ENCODE data around the gene MTARC2.

Gene MTARC2

DNA sequence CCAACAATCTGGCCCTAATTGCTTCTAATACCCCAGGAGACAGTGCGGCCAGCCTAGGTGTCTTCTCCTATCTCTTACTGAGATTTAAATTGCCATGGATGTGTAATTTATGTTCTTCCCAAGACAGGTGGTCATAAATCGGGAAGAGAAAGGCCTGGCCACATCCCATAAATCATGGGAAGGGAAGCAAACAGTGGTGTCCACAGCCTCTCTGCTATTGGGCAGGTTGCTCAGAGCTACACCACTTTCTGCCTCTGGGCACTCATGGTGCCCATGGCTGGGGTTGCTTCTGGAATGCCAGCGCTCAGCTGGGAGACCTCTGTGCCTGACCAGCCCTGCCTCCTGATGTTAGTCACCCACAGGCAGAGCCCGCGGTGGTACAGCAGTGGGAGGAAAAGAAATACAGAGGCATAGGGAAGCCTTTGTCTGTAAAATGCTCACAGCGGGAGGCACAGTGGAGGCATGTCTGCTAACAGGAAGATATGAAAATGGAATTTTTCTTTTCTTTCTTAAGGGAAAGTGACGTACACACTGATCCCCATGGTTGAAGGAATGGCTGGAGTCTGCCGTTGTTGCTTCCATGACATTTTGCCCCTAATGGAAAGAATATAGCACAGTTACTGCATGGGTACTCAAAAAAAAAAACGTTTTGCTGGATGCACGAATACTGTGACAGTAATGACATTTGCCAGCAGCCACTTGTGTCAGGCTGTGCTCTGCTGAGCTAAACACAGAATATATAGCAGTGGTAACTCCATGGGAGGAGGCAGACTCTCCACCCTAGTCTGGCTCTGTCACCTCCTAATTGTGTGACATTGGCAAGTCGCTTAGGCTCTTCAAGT, 60.4 kb downstream of the MTARC2 start:
- no peak for DNase-seq (ENCODE audit: insufficient read length)
- no peak for FAIRE-seq
- TF ChIP-seq POLR2A (IDR thresholded peaks at IDR 0.05; ENCODE audit: low read depth, low read length) (no peak), TAF1 (IDR thresholded peaks at IDR 0.05; ENCODE audit: borderline replicate concordance, low read depth, low read length) (no peak), POLR2AphosphoS5 (IDR thresholded peaks at IDR 0.05; ENCODE audit: low read depth, low read length) (no peak)

DNA sequence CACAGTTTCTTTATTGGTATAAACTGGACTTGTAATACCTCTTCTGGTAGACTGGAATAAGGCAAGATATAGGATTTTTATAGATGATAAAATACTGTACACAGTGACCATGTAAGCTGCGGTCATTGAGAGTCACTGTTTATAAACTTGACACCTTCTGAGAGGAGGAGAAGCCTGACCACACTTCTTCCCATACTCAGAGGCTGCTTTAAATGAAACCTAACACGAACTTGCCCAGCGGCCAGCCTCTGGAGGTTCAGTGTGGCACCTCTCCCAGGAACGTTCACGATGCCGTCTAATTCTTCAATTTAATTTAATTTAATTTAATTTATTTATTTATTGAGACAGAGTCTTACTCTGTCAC, 61.0 kb downstream of the MTARC2 start:
- DNase-seq (ENCODE audit: insufficient read length), result no peak
- FAIRE-seq, result no peak

DNA sequence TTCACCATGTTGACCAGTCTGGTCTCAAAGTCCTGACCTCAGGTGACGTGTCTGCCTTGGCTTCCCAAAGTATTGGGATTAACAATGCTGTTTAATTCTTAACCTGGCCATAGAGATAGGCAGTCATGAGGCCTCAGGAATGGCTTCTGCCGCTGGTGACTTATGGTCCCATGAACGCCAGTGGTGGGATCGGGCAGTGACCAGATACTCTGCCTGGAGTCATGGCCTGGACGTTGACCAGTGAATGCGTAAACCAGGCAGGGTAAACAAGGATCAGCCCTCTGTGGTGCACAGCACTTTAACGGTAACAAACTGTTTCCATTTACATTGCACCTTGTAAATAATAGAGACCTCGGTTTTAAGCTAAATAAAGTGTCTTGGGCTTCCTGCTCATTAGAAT, 61.6 kb downstream of the MTARC2 start:
- FAIRE-seq, result no peak
- DNase-seq (ENCODE audit: insufficient read length), result no peak
- TF ChIP-seq POLR2A (IDR thresholded peaks at IDR 0.05; ENCODE audit: low read depth, low read length), result no peak
- TF ChIP-seq POLR2AphosphoS5 (IDR thresholded peaks at IDR 0.05; ENCODE audit: low read depth, low read length), result no peak
- TF ChIP-seq TAF1 (IDR thresholded peaks at IDR 0.05; ENCODE audit: borderline replicate concordance, low read depth, low read length), result no peak

More for the DNA sequence above, 61.0 kb downstream of the MTARC2 start:
- no peak for TF ChIP-seq POLR2AphosphoS5 (IDR thresholded peaks at IDR 0.05; ENCODE audit: low read depth, low read length)
- TF ChIP-seq POLR2A (IDR thresholded peaks at IDR 0.05; ENCODE audit: low read depth, low read length), result no peak
- no peak for TF ChIP-seq TAF1 (IDR thresholded peaks at IDR 0.05; ENCODE audit: borderline replicate concordance, low read depth, low read length)

DNA sequence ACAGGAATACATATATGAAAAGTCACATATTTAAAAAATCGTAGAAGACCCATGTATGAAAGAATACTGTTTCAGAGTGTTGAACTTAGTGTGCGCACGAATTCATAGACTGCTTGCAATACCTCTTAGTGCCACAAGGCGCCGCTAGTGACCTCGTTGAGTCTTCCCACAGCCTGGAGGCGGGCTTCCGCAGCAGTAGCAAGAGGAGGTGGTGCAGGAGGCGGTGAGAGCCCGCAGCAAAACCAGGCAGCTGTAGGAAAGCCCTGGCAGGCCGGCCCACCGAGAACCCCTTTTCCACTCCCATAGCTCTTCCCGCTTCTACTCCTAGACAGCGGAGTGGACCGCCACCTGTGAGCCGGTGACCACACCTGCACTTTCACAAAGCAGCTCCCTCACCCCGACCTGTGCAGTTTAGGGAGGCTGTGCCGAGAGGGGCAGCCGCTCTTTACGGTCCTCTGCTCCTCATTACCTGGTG, 62.1 kb downstream of the MTARC2 start:
- DNase-seq (ENCODE audit: insufficient read length), result peak; percentile 61
- TF ChIP-seq POLR2A (IDR thresholded peaks at IDR 0.05; ENCODE audit: low read depth, low read length) (no peak), TAF1 (IDR thresholded peaks at IDR 0.05; ENCODE audit: borderline replicate concordance, low read depth, low read length) (no peak), POLR2AphosphoS5 (IDR thresholded peaks at IDR 0.05; ENCODE audit: low read depth, low read length) (no peak)
- peak; percentile 88 for FAIRE-seq

DNA sequence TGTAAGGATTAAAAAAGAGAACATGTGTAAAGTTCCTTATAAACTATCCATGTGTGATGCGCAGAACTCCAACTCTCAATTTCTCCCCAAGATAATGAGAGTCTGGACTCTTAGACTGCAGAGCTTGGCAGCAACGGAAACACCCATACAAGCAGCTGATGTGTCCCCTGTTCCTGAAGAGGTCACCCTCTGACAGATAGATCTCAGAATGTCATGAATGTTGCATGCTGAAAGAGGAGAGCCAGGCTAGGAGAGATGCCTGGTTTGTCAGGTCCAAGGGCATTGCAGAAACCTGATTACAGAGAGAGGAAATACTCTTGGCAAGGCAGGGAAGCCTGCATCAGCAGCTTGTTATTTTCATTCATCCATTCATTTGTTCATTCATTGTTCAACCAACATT, 62.8 kb downstream of the MTARC2 start:
- FAIRE-seq, result no peak
- TF ChIP-seq POLR2AphosphoS5 (IDR thresholded peaks at IDR 0.05; ENCODE audit: low read depth, low read length), result no peak
- TF ChIP-seq TAF1 (IDR thresholded peaks at IDR 0.05; ENCODE audit: borderline replicate concordance, low read depth, low read length), result no peak
- no peak for TF ChIP-seq POLR2A (IDR thresholded peaks at IDR 0.05; ENCODE audit: low read depth, low read length)
- DNase-seq (ENCODE audit: insufficient read length), result no peak

DNA sequence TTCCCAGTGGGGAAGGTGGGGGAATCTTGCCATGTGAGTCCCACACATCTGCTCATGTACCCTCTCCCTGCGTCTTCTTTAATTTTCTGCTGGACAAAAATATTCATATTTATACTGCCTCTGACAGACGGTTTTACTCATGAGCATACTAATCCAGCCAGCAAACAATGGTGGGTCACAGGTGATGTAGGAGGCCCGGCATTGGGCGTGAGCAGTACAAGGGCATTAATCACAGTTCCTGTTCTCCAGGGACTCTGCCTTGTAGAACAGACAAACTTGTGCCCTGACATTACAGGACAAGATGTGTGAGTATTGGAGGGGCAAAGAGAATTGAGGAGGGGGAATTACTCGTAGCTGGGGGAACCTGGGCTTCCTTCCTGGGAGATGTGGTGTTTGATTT, 63.6 kb downstream of the MTARC2 start:
- DNase-seq (ENCODE audit: insufficient read length), result no peak
- FAIRE-seq, result no peak
- TF ChIP-seq POLR2AphosphoS5 (IDR thresholded peaks at IDR 0.05; ENCODE audit: low read depth, low read length) (no peak), POLR2A (IDR thresholded peaks at IDR 0.05; ENCODE audit: low read depth, low read length) (no peak), TAF1 (IDR thresholded peaks at IDR 0.05; ENCODE audit: borderline replicate concordance, low read depth, low read length) (no peak)

DNA sequence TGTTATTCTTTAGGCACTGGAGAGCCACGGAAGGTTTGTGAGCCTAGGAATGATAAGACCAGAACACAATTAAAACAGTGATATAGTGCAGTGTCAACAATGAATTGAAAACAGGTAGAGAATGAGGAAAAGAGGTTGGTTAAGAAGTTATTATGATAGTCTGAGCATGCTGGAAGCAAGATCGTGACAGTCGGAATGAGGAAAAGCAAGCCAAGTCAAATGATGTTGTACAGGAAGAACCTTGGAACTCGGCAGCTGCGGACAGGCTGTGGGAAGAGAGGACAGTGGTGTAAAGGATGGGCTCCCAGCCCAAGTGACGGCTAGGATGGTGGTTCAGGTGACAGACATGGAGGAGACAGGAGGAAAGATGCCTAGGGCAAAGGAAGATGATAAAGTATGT, 64.2 kb downstream of the MTARC2 start:
- DNase-seq (ENCODE audit: insufficient read length) (no peak), FAIRE-seq (no peak)
- TF ChIP-seq POLR2A (IDR thresholded peaks at IDR 0.05; ENCODE audit: low read depth, low read length) (no peak), POLR2AphosphoS5 (IDR thresholded peaks at IDR 0.05; ENCODE audit: low read depth, low read length) (no peak), TAF1 (IDR thresholded peaks at IDR 0.05; ENCODE audit: borderline replicate concordance, low read depth, low read length) (no peak)

DNA sequence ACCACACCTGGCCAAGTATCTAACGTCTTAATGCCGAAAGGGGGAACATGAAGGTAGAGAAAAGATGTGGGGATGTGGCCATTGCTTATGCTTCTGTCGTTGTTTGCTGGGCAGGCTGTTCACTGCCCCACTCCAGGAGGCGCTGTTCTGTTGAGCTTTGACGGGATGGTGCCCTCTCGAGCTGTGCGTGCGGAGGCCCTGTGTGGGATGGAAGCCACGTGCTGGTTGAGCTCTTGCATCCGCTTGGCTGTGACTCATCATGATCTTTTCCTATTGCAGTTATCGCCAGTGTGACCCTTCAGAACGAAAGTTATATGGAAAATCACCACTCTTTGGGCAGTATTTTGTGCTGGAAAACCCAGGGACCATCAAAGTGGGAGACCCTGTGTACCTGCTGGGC, 64.9 kb downstream of the MTARC2 start:
- TF ChIP-seq POLR2AphosphoS5 (IDR thresholded peaks at IDR 0.05; ENCODE audit: low read depth, low read length) (no peak), TAF1 (IDR thresholded peaks at IDR 0.05; ENCODE audit: borderline replicate concordance, low read depth, low read length) (no peak), POLR2A (IDR thresholded peaks at IDR 0.05; ENCODE audit: low read depth, low read length) (no peak)
- FAIRE-seq, result no peak
- DNase-seq (ENCODE audit: insufficient read length), result no peak

DNA sequence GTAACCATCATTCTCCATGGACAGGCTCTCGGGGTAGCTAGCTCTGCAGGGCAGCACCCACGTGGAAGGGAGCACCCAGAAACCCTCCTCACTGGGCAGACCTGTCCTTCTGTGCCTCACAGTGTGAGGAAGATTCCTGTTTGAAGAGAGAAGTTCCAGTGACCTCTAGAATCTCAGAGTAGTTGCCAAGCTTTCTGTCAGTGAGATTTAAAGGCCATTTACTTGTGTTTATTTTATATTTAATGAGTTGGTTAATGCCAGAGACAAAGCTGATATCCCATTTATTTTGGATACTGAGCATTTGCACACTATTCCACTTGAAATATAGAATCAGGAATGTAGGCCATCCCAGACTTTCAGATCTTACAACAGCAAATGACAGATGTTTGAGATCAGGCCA, 67.3 kb downstream of the MTARC2 start:
- no peak for TF ChIP-seq POLR2A (IDR thresholded peaks at IDR 0.05; ENCODE audit: low read depth, low read length)
- TF ChIP-seq POLR2AphosphoS5 (IDR thresholded peaks at IDR 0.05; ENCODE audit: low read depth, low read length), result no peak
- no peak for TF ChIP-seq TAF1 (IDR thresholded peaks at IDR 0.05; ENCODE audit: borderline replicate concordance, low read depth, low read length)
- FAIRE-seq (no peak), DNase-seq (ENCODE audit: insufficient read length) (no peak)

DNA sequence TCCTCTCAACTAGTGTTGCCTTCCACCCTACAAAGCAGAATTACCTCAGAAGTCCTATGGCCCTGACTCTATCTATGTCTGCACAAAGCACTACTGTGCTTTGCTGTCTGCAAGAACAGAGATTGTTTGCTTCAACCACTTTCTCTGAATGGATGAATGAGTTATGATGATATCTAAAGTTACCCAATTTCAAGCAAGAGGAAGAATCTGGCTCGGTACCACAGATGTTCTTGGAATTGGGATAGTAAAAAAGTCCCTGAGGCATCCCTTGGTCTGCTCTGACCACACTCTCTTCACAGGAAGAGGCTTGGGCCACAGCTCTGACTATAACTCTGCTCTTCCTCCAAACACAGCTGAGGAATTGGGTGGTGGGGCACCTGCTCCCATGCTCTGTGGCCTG, 69.8 kb downstream of the MTARC2 start:
- TF ChIP-seq TAF1 (IDR thresholded peaks at IDR 0.05; ENCODE audit: borderline replicate concordance, low read depth, low read length), result no peak
- no peak for TF ChIP-seq POLR2AphosphoS5 (IDR thresholded peaks at IDR 0.05; ENCODE audit: low read depth, low read length)
- TF ChIP-seq POLR2A (IDR thresholded peaks at IDR 0.05; ENCODE audit: low read depth, low read length), result no peak
- DNase-seq (ENCODE audit: insufficient read length) (no peak), FAIRE-seq (no peak)

DNA sequence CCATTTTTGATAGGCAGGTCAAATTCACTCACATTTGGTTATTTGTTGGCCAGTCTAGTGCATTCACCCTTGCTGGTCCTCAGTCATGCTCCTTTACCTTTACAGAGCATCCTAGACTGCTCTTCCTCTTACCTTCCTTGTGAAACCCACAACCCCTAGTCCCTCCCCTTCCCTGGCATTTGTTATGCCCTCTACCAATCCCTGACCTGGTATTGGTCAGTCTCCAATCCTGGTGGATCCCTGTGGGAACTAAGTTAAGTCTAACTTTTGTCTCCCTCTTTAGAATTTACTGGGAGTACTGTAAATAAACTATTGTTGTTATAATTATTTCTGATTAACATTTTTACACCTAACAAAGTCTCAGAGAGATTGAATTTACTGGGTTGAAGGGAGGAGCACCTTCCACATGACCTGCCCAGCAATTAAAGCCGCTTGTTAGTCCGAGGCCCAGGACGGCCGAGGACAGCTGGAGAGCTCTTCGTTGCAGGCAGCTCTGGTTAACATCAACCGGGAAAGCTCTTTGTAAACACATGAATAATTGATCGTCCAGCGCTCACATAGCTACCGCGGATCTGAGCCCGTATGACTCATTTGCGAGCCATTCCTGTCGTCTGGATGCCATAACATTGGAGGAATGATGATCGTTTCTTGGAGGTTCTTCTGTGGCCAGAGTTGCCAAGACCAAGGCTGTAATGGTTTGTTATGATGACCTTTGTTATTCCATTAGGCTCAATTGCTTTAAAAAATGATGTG, 70.5 kb downstream of the MTARC2 start:
- TF ChIP-seq POLR2AphosphoS5 (IDR thresholded peaks at IDR 0.05; ENCODE audit: low read depth, low read length), result no peak
- TF ChIP-seq POLR2A (IDR thresholded peaks at IDR 0.05; ENCODE audit: low read depth, low read length), result no peak
- TF ChIP-seq TAF1 (IDR thresholded peaks at IDR 0.05; ENCODE audit: borderline replicate concordance, low read depth, low read length), result no peak
- FAIRE-seq (no peak), DNase-seq (ENCODE audit: insufficient read length) (no peak)
